Hepatocyte (in vitro differentiated cells): ENCODE measurements around the gene NOMO2.
"Not testable (repeated sequence)": the region's sequence is repeated elsewhere in the genome, so short reads cannot be mapped to it uniquely, and the experiment has no call there.

ENCODE experiments used
- CTCF ChIP-seq: fragments of 200-600 bp; sonication (generic); IDR thresholded peaks from 2 replicates; pipeline ENCODE4 v1.5.1; 2016; ENCODE audit warnings: antibody characterized with exemption, mild to moderate bottlenecking; ENCODE audit not compliant: poor library complexity
- EZH2 ChIP-seq: fragments of 200-600 bp; sonication (generic); IDR thresholded peaks from 2 replicates; pipeline ENCODE4 v1.6.1; 2016; ENCODE audit warnings: antibody characterized with exemption, mild to moderate bottlenecking, borderline replicate concordance
- EZH2phosphoT487 ChIP-seq: fragments of 200-600 bp; sonication (generic); IDR thresholded peaks from one replicate; pipeline ENCODE4 v1.6.1; 2018; ENCODE audit warnings: antibody characterized with exemption, mild to moderate bottlenecking, low read depth, moderate library complexity; ENCODE audit not compliant: unreplicated experiment, severe bottlenecking

DNA sequence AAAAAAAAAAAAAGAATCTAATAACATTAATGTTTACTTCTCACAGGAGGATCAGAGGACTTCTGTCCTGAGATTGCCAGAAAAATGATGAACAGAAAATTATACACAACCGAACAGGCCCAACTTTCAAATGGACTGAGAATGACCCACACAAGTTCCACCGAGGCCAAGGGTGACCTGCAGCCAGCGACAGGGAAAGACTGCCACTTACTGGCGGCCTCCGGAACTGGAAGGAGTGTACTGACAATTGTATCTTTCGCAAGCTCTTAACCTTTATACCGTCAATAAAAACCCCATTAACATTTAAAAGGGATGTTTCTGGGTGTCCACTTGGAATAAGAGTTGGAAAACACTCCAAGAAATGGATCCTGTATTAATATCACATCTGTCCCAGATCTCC, 63.5 kb downstream of the NOMO2 start:
- TF ChIP-seq EZH2, CTCF, EZH2phosphoT487: not testable (repeated sequence)
